Ishikawa (cell line): ENCODE data around the gene GATAD2A.
A peak's percentile ranks its signal among the peaks of the same experiment; 100 is the strongest.

Experiments used
- CEBPB ChIP-seq: IDR thresholded peaks from 2 replicates; pipeline ENCODE4 v1.6.1; 2012
- CREB1 ChIP-seq: IDR thresholded peaks from 2 replicates; pipeline ENCODE4 v1.6.1; 2012; ENCODE audit warnings: low read depth
- EGR1 ChIP-seq: IDR thresholded peaks from 2 replicates; pipeline ENCODE4 v1.6.1; 2012
- EP300 ChIP-seq: IDR thresholded peaks from 2 replicates; pipeline ENCODE4 v1.6.1; 2012; ENCODE audit warnings: borderline replicate concordance
- FOXM1 ChIP-seq: IDR thresholded peaks from 2 replicates; pipeline ENCODE4 v1.6.1; 2012; ENCODE audit warnings: low read depth, borderline replicate concordance
- MAX ChIP-seq: IDR thresholded peaks from 2 replicates; pipeline ENCODE4 v1.6.1; 2012
- NFIC ChIP-seq: IDR thresholded peaks from 2 replicates; pipeline ENCODE4 v1.6.1; 2012
- RAD21 ChIP-seq: IDR thresholded peaks from 2 replicates; pipeline ENCODE4 v1.6.1; 2012; ENCODE audit warnings: low read depth
- REST ChIP-seq: IDR thresholded peaks from 2 replicates; pipeline ENCODE4 v1.6.1; 2012; ENCODE audit warnings: low read depth, mild to moderate bottlenecking
- TAF1 ChIP-seq: IDR thresholded peaks from 2 replicates; pipeline ENCODE4 v1.6.1; 2012; ENCODE audit warnings: low read depth, mild to moderate bottlenecking
- TCF12 ChIP-seq: IDR thresholded peaks from 2 replicates; pipeline ENCODE4 v1.6.1; 2012; ENCODE audit warnings: low read depth
- TEAD4 ChIP-seq: IDR thresholded peaks from 2 replicates; pipeline ENCODE4 v1.6.1; 2012
- USF1 ChIP-seq: IDR thresholded peaks from 2 replicates; pipeline ENCODE4 v1.6.1; 2012
- YY1 ChIP-seq: IDR thresholded peaks from 2 replicates; pipeline ENCODE4 v1.6.1; 2012; ENCODE audit warnings: low read depth
- ZBTB7A ChIP-seq: IDR thresholded peaks from 2 replicates; pipeline ENCODE4 v1.6.1; 2012; ENCODE audit warnings: low read depth

The GATAD2A gene

GRCh38 chr19:19488875-19489690, 83.6 kb downstream of the GATAD2A start:
- TF ChIP-seq TCF12 (no peak), YY1 (peak; percentile 91), EP300 (no peak), MAX (0 out of 2 replicates have a peak, but pooled peaks have one; percentile 24), TEAD4 (peak; percentile 65), TAF1 (no peak), CEBPB (no peak), USF1 (peak; percentile 96)

GRCh38 chr19:19489804-19490204, 84.3 kb downstream of the GATAD2A start:
- no peak for TF ChIP-seq NFIC
- no peak for TF ChIP-seq TAF1
- TF ChIP-seq USF1 = no peak
- TF ChIP-seq EGR1 = no peak

GRCh38 chr19:19490214-19490968, 84.9 kb downstream of the GATAD2A start:
- peak; percentile 88 for TF ChIP-seq RAD21
- no peak for TF ChIP-seq EGR1
- no peak for TF ChIP-seq MAX

GRCh38 chr19:19491321-19492025, 86.0 kb downstream of the GATAD2A start:
- TF ChIP-seq CREB1 (no peak), FOXM1 (no peak), NFIC (no peak), YY1 (no peak), EP300 (no peak), MAX (no peak), CEBPB (no peak), EGR1 (no peak), TEAD4 (no peak), USF1 (no peak), TCF12 (no peak), REST (no peak)

- TF ChIP-seq YY1 = no peak
- TF ChIP-seq MAX = no peak
- TF ChIP-seq NFIC = no peak
- TF ChIP-seq TCF12 = no peak
- TF ChIP-seq ZBTB7A = no peak
- TF ChIP-seq REST = no peak
- no peak for TF ChIP-seq EGR1
- TF ChIP-seq CREB1 = no peak
- TF ChIP-seq TAF1 = no peak
- no peak for TF ChIP-seq TEAD4
- TF ChIP-seq CEBPB = no peak
- TF ChIP-seq RAD21 = no peak
Observed at GRCh38 chr19:19492026-19492610, 86.6 kb downstream of the GATAD2A start.
